Caco-2 (cell line): Measurements from ENCODE around the gene ALDH1A3. TPM values are rescaled to one million over a fixed set of nuclear protein-coding genes. Genes with fewer than 3 reads are reported as not detected.

Experiments
- BruUV-seq: library from RNA; stranded (reverse); fragments of 400-500 nt; replicated peaks from 2 replicates; lab custom pipeline; 2021; lab: Mats Ljungman, UMichigan
- CTCF ChIA-PET: fragments of 300-600 bp; sonication (Branson Sonifier 250); formaldehyde crosslinking; loops from one replicate; lab custom pipeline; 2022; ENCODE audit warnings: antibody characterized with exemption; lab: Charles Lee
- POLR2A ChIA-PET: fragments of 300-600 bp; sonication (Branson Sonifier 250); formaldehyde crosslinking; loops from one replicate; lab custom pipeline; 2022; ENCODE audit warnings: antibody characterized with exemption; lab: Charles Lee
- DNase-seq, 2 experiments: peaks; one replicate each; pipeline versions ENCODE4 v3.0.0 to v3.0.0-alpha.2; 2020 to 2022
- H3K27me3 ChIP-seq: replicated peaks from 2 replicates; pipeline ENCODE4 v1.6.0; 2011; ENCODE audit warnings: low read length; ENCODE audit not compliant: control insufficient read depth, insufficient read depth
- H3K36me3 ChIP-seq: 2 replicates; pipeline ENCODE4 v1.5.1; 2011; ENCODE audit warnings: low read length; ENCODE audit not compliant: control insufficient read depth, insufficient read depth
- H3K4me1 ChIP-seq: fragments of 250-450 bp; sonication (Bioruptor Pico); 2 replicates; pipeline ENCODE4 v1.5.1; 2020; ENCODE audit warnings: mild to moderate bottlenecking
- H3K4me3 ChIP-seq: 2 replicates; pipeline ENCODE4 v1.5.1; 2011; ENCODE audit warnings: low read depth, mild to moderate bottlenecking, control low read depth, low read length
- H3K9me3 ChIP-seq: fragments of 250-450 bp; sonication (Bioruptor Pico); 2 replicates; pipeline ENCODE4 v1.5.1; 2020; ENCODE audit warnings: mild to moderate bottlenecking, moderate library complexity
- H3K27ac Mint-ChIP-seq: one replicate; pipeline ENCODE4 v1.8.0; 2022; ENCODE audit warnings: mixed read lengths; ENCODE audit not compliant: unreplicated experiment
- H3K27me3 Mint-ChIP-seq: one replicate; pipeline ENCODE4 v1.8.0; 2022; ENCODE audit warnings: mixed read lengths; ENCODE audit not compliant: insufficient read depth, unreplicated experiment
- H3K36me3 Mint-ChIP-seq: one replicate; pipeline ENCODE4 v1.8.0; 2022; ENCODE audit warnings: mild to moderate bottlenecking, mixed read lengths; ENCODE audit not compliant: insufficient read depth, unreplicated experiment
- H3K4me1 Mint-ChIP-seq: one replicate; pipeline ENCODE4 v1.8.0; 2022; ENCODE audit warnings: low read depth, mixed read lengths; ENCODE audit not compliant: unreplicated experiment
- H3K4me3 Mint-ChIP-seq: one replicate; pipeline ENCODE4 v1.8.0; 2022; ENCODE audit warnings: mild to moderate bottlenecking, moderate library complexity, mixed read lengths; ENCODE audit not compliant: unreplicated experiment
- H3K9me3 Mint-ChIP-seq: one replicate; pipeline ENCODE4 v1.8.0; 2022; ENCODE audit warnings: mixed read lengths; ENCODE audit not compliant: unreplicated experiment
- CTCF ChIP-seq, 2 experiments: fragments of 200-600 bp in 1 of 2; IDR thresholded peaks; 1 replicate in 1 of 2; 2 replicates in 1 of 2; pipeline versions ENCODE4 v1.5.1 to v1.8.0; 2011 to 2022; ENCODE audit warnings: antibody characterized with exemption in 1 of 2, control low read depth in 1 of 2, inconsistent platforms in 1 of 2, low read depth in 1 of 2, low read length in 1 of 2, mild to moderate bottlenecking in 1 of 2, moderate library complexity in 1 of 2; ENCODE audit not compliant: insufficient read depth in 1 of 2, severe bottlenecking in 1 of 2, unreplicated experiment in 1 of 2
- intact Hi-C: fragments of 100-400 bp; cut with micrococcal nuclease; formaldehyde crosslinking; loops from one replicate; pipeline ENCODE4 v1.10.0; 2022; ENCODE audit not compliant: unreplicated experiment
- total RNA-seq: library from RNA; stranded (reverse); gene quantifications from 2 replicates; pipeline ENCODE4 v1.2.3, GENCODE V29; 2022

The ALDH1A3 gene
- total RNA-seq, 1 experiment from 2014 or later, result 6.6 TPM

- intact Hi-C loops, result no loop called here
- H3K27me3 ChIP-seq, result no peaks in the 10 kb centered on the region
- no peaks in the 10 kb centered on the region for H3K4me1 Mint-ChIP-seq
- no peak overlapping the region for H3K27ac Mint-ChIP-seq
- no peak for TF ChIP-seq CTCF (IDR thresholded peaks at IDR 0.05; ENCODE audit: insufficient read depth in 1 of 2, low read depth in 1 of 2, low read length in 1 of 2, severe bottlenecking in 1 of 2, unreplicated experiment in 1 of 2)
- no peaks in the 10 kb centered on the region for H3K4me1 ChIP-seq
- no peaks in the 10 kb centered on the region for H3K9me3 Mint-ChIP-seq
- no peaks in the 10 kb centered on the region; the same call in 1 of the 2 replicates for H3K9me3 ChIP-seq
- no peak overlapping the region for H3K4me3 Mint-ChIP-seq
- POLR2A ChIA-PET, result no interaction called here
- DNase-seq, result no peak
- H3K4me3 ChIP-seq, result no peak overlapping the region
- no peaks in the 10 kb centered on the region for H3K36me3 Mint-ChIP-seq
- H3K27me3 Mint-ChIP-seq, result no peaks in the 10 kb centered on the region
- CTCF ChIA-PET, result no interaction called here
- H3K36me3 ChIP-seq, result no peaks in the 10 kb centered on the region
- BruUV-seq, result no TSS peak
Measured at GRCh38 chr15:100835636-100836035, 44.0 kb upstream of the ALDH1A3 start.

GRCh38 chr15:100836501-100836900, 43.1 kb upstream of the ALDH1A3 start:
- Histone ChIP-seq H3K36me3 (no peaks in the 10 kb centered on the region), H3K4me3 (no peak overlapping the region), H3K27me3 (no peaks in the 10 kb centered on the region), H3K9me3 (no peaks in the 10 kb centered on the region; the same call in 1 of the 2 replicates), H3K4me1 (no peaks in the 10 kb centered on the region)
- BruUV-seq, result no TSS peak
- ChIA-PET CTCF (no interaction called here), POLR2A (no interaction called here)
- intact Hi-C loops, result no loop called here
- no peak overlapping the region for H3K4me3 Mint-ChIP-seq
- no peak for TF ChIP-seq CTCF (IDR thresholded peaks at IDR 0.05; ENCODE audit: insufficient read depth in 1 of 2, low read depth in 1 of 2, low read length in 1 of 2, severe bottlenecking in 1 of 2, unreplicated experiment in 1 of 2)
- no peak overlapping the region for H3K27ac Mint-ChIP-seq
- no peaks in the 10 kb centered on the region for H3K4me1 Mint-ChIP-seq
- no peak for DNase-seq
- no peaks in the 10 kb centered on the region for H3K9me3 Mint-ChIP-seq
- H3K36me3 Mint-ChIP-seq, result no peaks in the 10 kb centered on the region
- H3K27me3 Mint-ChIP-seq, result no peaks in the 10 kb centered on the region

GRCh38 chr15:100841426-100841825, 38.2 kb upstream of the ALDH1A3 start:
- Histone ChIP-seq H3K9me3 (no peaks in the 10 kb centered on the region; the same call in 1 of the 2 replicates), H3K4me3 (no peak overlapping the region), H3K27me3 (no peaks in the 10 kb centered on the region), H3K4me1 (peaks cover 14% of the 10 kb centered on the region; the same call in 1 of the 2 replicates), H3K36me3 (no peaks in the 10 kb centered on the region)
- Mint-ChIP-seq H3K4me1 (no peaks in the 10 kb centered on the region), H3K9me3 (no peaks in the 10 kb centered on the region), H3K36me3 (no peaks in the 10 kb centered on the region), H3K27me3 (no peaks in the 10 kb centered on the region), H3K4me3 (no peak overlapping the region), H3K27ac (no peak overlapping the region)
- intact Hi-C loops, result loop anchor here (5.0 kb wide), 1 partner anchor 119 kb away; no protein-coding TSS in a partner anchor
- no peak for TF ChIP-seq CTCF (IDR thresholded peaks at IDR 0.05; ENCODE audit: insufficient read depth in 1 of 2, low read depth in 1 of 2, low read length in 1 of 2, severe bottlenecking in 1 of 2, unreplicated experiment in 1 of 2)
- DNase-seq, result no peak
- ChIA-PET POLR2A (no interaction called here), CTCF (no interaction called here)
- BruUV-seq, result no TSS peak
